Colonic mucosa (tissue), 4 donors: Measurements from ENCODE around the gene GATB. TPM values are rescaled to one million over a fixed set of nuclear protein-coding genes. Genes with fewer than 3 reads are reported as not detected.
A peak's percentile ranks its signal among the peaks of the same experiment; 100 is the strongest.

Source experiments
- DNase-seq: peaks from one replicate; pipeline ENCODE4 v3.0.0-alpha.2; 2020
- H3K27ac ChIP-seq: fragments of 200-600 bp; one replicate; pipeline ENCODE4 v1.8.0; 2021
- H3K27me3 ChIP-seq: fragments of 200-600 bp; one replicate; pipeline ENCODE4 v1.8.0; 2021
- H3K36me3 ChIP-seq: fragments of 200-600 bp; one replicate; pipeline ENCODE4 v1.8.0; 2021
- H3K4me1 ChIP-seq: fragments of 200-600 bp; one replicate; pipeline ENCODE4 v1.8.0; 2021; ENCODE audit warnings: mild to moderate bottlenecking
- H3K4me3 ChIP-seq: fragments of 200-600 bp; one replicate; pipeline ENCODE4 v1.8.0; 2021
- H3K9ac ChIP-seq, 2 donors: one replicate each; pipeline ENCODE4 v1.7.0; 2013; ENCODE audit warnings: control low read depth in 2 of 2, low read depth in 2 of 2, low read length in 2 of 2
- H3K9me3 ChIP-seq: fragments of 200-600 bp; one replicate; pipeline ENCODE4 v1.8.0; 2021
- CTCF ChIP-seq: fragments of 200-600 bp; IDR thresholded peaks from one replicate; pipeline ENCODE4 v1.8.0; 2022; ENCODE audit warnings: antibody characterized with exemption, mild to moderate bottlenecking
- intact Hi-C: fragments of 100-400 bp; cut with DNase I; formaldehyde crosslinking; loops from one replicate; pipeline ENCODE4 v1.14.1; 2022
- total RNA-seq, 2 donors: library from RNA; stranded (reverse); fragmentation: NEBNext Ultra II Directional in 1 of 2; extraction: Animal tissue kit (Norgen Biotek cat#: 25700) in 1 of 2; gene quantifications; one replicate each; pipeline ENCODE4 v1.2.1, GENCODE V29; 2021
- donor health status: healthy.
- donor health status: DM: no; HTN: no; CAD: no.
- donor health status: DM: no; HTN: no; CAD: no.

GATB gene
- total RNA-seq, 2 donors from 2014 or later, result 20.9 to 22.9 TPM

GRCh38 chr4:151678048-151678872, 82.5 kb downstream of the GATB start:
- Histone ChIP-seq H3K9ac (no peak overlapping the region), H3K36me3 (no peaks in the 10 kb centered on the region), H3K9me3 (no peaks in the 10 kb centered on the region), H3K4me3 (no peak overlapping the region), H3K4me1 (no peaks in the 10 kb centered on the region), H3K27ac (no peak overlapping the region), H3K27me3 (no peaks in the 10 kb centered on the region)
- no peak for TF ChIP-seq CTCF
- intact Hi-C loops, result no loop called here
- no peak for DNase-seq

- Histone ChIP-seq H3K36me3 (no peaks in the 10 kb centered on the region), H3K4me3 (no peak overlapping the region), H3K27me3 (no peaks in the 10 kb centered on the region), H3K9ac (no peak overlapping the region), H3K4me1 (no peaks in the 10 kb centered on the region), H3K27ac (no peak overlapping the region), H3K9me3 (no peaks in the 10 kb centered on the region)
- TF ChIP-seq CTCF, result no peak
- intact Hi-C loops, result no loop called here
- no peak for DNase-seq
Observed at GRCh38 chr4:151677193-151677592, 83.6 kb downstream of the GATB start.

GRCh38 chr4:151676301-151676700, 84.5 kb downstream of the GATB start:
- H3K4me1 ChIP-seq, result no peaks in the 10 kb centered on the region
- H3K36me3 ChIP-seq, result no peaks in the 10 kb centered on the region
- no peak overlapping the region for H3K9ac ChIP-seq
- H3K27ac ChIP-seq, result no peak overlapping the region
- no peaks in the 10 kb centered on the region for H3K27me3 ChIP-seq
- intact Hi-C loops, result no loop called here
- TF ChIP-seq CTCF, result no peak
- no peak for DNase-seq
- H3K4me3 ChIP-seq, result no peak overlapping the region
- no peaks in the 10 kb centered on the region for H3K9me3 ChIP-seq

- H3K27ac ChIP-seq, result no peak overlapping the region
- no peak overlapping the region for H3K4me3 ChIP-seq
- H3K9ac ChIP-seq, result no peak overlapping the region
- intact Hi-C loops, result no loop called here
- H3K9me3 ChIP-seq, result no peaks in the 10 kb centered on the region
- TF ChIP-seq CTCF, result no peak
- no peaks in the 10 kb centered on the region for H3K27me3 ChIP-seq
- H3K36me3 ChIP-seq, result no peaks in the 10 kb centered on the region
- H3K4me1 ChIP-seq, result no peaks in the 10 kb centered on the region
- DNase-seq, result no peak
Observed at GRCh38 chr4:151675411-151675971, 85.3 kb downstream of the GATB start.

GRCh38 chr4:151674804-151675391, 85.9 kb downstream of the GATB start:
- TF ChIP-seq CTCF, result no peak
- Histone ChIP-seq H3K9me3 (no peaks in the 10 kb centered on the region), H3K4me1 (no peaks in the 10 kb centered on the region), H3K4me3 (no peak overlapping the region), H3K27me3 (no peaks in the 10 kb centered on the region), H3K27ac (no peak overlapping the region), H3K9ac (peak overlapping the region in 1 of 2 donors; percentile 32), H3K36me3 (no peaks in the 10 kb centered on the region)
- peak; percentile 56 for DNase-seq
- intact Hi-C loops, result no loop called here
